ENCODE measurements around the gene SIDT1. TPM values are rescaled to one million over a fixed set of nuclear protein-coding genes. Genes with fewer than 3 reads are reported as not detected.

The SIDT1 gene
- total RNA-seq, 1 donor from 2014 or later, result not detected

- H3K36me3 Mint-ChIP-seq (ENCODE audit: low read depth), result no peaks in the 10 kb centered on the region
- no peak for TF ChIP-seq CTCF (IDR thresholded peaks at IDR 0.05)
- no peak overlapping the region for H3K27ac Mint-ChIP-seq (ENCODE audit: unreplicated experiment)
- no peak overlapping the region for H3K4me3 Mint-ChIP-seq (ENCODE audit: unreplicated experiment)
- H3K9me3 Mint-ChIP-seq (ENCODE audit: low read depth), result no peaks in the 10 kb centered on the region
- DNase-seq (ENCODE audit: low spot score), result no peak
- peaks cover 4% of the 10 kb centered on the region for H3K27me3 Mint-ChIP-seq (ENCODE audit: low read depth)
- H3K4me1 Mint-ChIP-seq (ENCODE audit: low read depth), result no peaks in the 10 kb centered on the region
Observed at GRCh38 chr3:113617726-113618125, 85.4 kb downstream of the SIDT1 start.

GRCh38 chr3:113620091-113620490, 87.7 kb downstream of the SIDT1 start:
- Mint-ChIP-seq H3K9me3 (ENCODE audit: low read depth) (no peaks in the 10 kb centered on the region), H3K4me1 (ENCODE audit: low read depth) (no peaks in the 10 kb centered on the region), H3K36me3 (ENCODE audit: low read depth) (no peaks in the 10 kb centered on the region), H3K27ac (ENCODE audit: unreplicated experiment) (no peak overlapping the region), H3K27me3 (ENCODE audit: low read depth) (peaks cover 9% of the 10 kb centered on the region), H3K4me3 (ENCODE audit: unreplicated experiment) (no peak overlapping the region)
- TF ChIP-seq CTCF (IDR thresholded peaks at IDR 0.05), result no peak
- DNase-seq (ENCODE audit: low spot score), result no peak

- peak overlapping the region; percentile 17 for H3K4me3 Mint-ChIP-seq (ENCODE audit: unreplicated experiment)
- TF ChIP-seq CTCF (IDR thresholded peaks at IDR 0.05), result peak; percentile 31
- H3K27ac Mint-ChIP-seq (ENCODE audit: unreplicated experiment), result no peak overlapping the region
- H3K9me3 Mint-ChIP-seq (ENCODE audit: low read depth), result no peaks in the 10 kb centered on the region
- H3K27me3 Mint-ChIP-seq (ENCODE audit: low read depth), result peaks cover 16% of the 10 kb centered on the region
- H3K4me1 Mint-ChIP-seq (ENCODE audit: low read depth), result peaks cover 13% of the 10 kb centered on the region
- DNase-seq (ENCODE audit: low spot score), result no peak
- no peaks in the 10 kb centered on the region for H3K36me3 Mint-ChIP-seq (ENCODE audit: low read depth)
Observed at GRCh38 chr3:113623324-113623723, 91.0 kb downstream of the SIDT1 start.

- no peak for DNase-seq (ENCODE audit: low spot score)
- H3K36me3 Mint-ChIP-seq (ENCODE audit: low read depth), result no peaks in the 10 kb centered on the region
- no peaks in the 10 kb centered on the region for H3K9me3 Mint-ChIP-seq (ENCODE audit: low read depth)
- H3K27ac Mint-ChIP-seq (ENCODE audit: unreplicated experiment), result no peak overlapping the region
- peaks cover 16% of the 10 kb centered on the region for H3K27me3 Mint-ChIP-seq (ENCODE audit: low read depth)
- peaks cover 13% of the 10 kb centered on the region for H3K4me1 Mint-ChIP-seq (ENCODE audit: low read depth)
- no peak for TF ChIP-seq CTCF (IDR thresholded peaks at IDR 0.05)
- H3K4me3 Mint-ChIP-seq (ENCODE audit: unreplicated experiment), result no peak overlapping the region
Observed at GRCh38 chr3:113623811-113624210, 91.5 kb downstream of the SIDT1 start.

GRCh38 chr3:113625834-113626233, 93.5 kb downstream of the SIDT1 start:
- H3K4me3 Mint-ChIP-seq (ENCODE audit: unreplicated experiment), result no peak overlapping the region

More at GRCh38 chr3:113625834-113626233, 93.5 kb downstream of the SIDT1 start:
- TF ChIP-seq CTCF (IDR thresholded peaks at IDR 0.05), result no peak
- DNase-seq (ENCODE audit: low spot score), result no peak
- Mint-ChIP-seq H3K27me3 (ENCODE audit: low read depth) (peaks cover 14% of the 10 kb centered on the region), H3K27ac (ENCODE audit: unreplicated experiment) (no peak overlapping the region), H3K4me1 (ENCODE audit: low read depth) (peaks cover 13% of the 10 kb centered on the region), H3K9me3 (ENCODE audit: low read depth) (no peaks in the 10 kb centered on the region), H3K36me3 (ENCODE audit: low read depth) (no peaks in the 10 kb centered on the region)

Data from chondrocyte (in vitro differentiated cells).